Liver (tissue), 9 donors: Measurements from ENCODE around the gene GALR1. TPM values are rescaled to one million over a fixed set of nuclear protein-coding genes. Genes with fewer than 3 reads are reported as not detected.

Experiments
- DNase-seq: peaks from one replicate; pipeline ENCODE4 v3.0.0-alpha.2; 2017; ENCODE audit warnings: low spot score
- H3K27ac ChIP-seq, 2 donors: one replicate each; pipeline ENCODE4 v1.7.0; 2013; ENCODE audit warnings: inconsistent platforms in 2 of 2, low read length in 2 of 2, control low read depth in 1 of 2, low read depth in 1 of 2, mild to moderate bottlenecking in 1 of 2
- H3K27me3 ChIP-seq, 4 donors: one replicate each; pipeline versions ENCODE4 v1.6.1 to v1.7.0; 2013; ENCODE audit warnings: low read length in 3 of 4, inconsistent platforms in 1 of 4, mild to moderate bottlenecking in 1 of 4, moderate library complexity in 1 of 4; ENCODE audit not compliant: control insufficient read depth in 4 of 4, insufficient read depth in 4 of 4
- H3K36me3 ChIP-seq, 4 donors: one replicate each; pipeline versions ENCODE4 v1.6.1 to v1.7.0; 2013; ENCODE audit warnings: low read length in 3 of 4, mild to moderate bottlenecking in 3 of 4, low read depth in 1 of 4, moderate library complexity in 1 of 4; ENCODE audit not compliant: control insufficient read depth in 4 of 4, insufficient read depth in 3 of 4
- H3K4me1 ChIP-seq, 4 donors: one replicate each; pipeline versions ENCODE4 v1.6.1 to v1.7.0; 2013; ENCODE audit warnings: low read length in 3 of 4, mild to moderate bottlenecking in 3 of 4, moderate library complexity in 1 of 4; ENCODE audit not compliant: control insufficient read depth in 4 of 4, insufficient read depth in 4 of 4
- H3K4me3 ChIP-seq, 3 donors: one replicate each; pipeline versions ENCODE4 v1.6.1 to v1.7.0; 2013; ENCODE audit warnings: low read length in 3 of 3, control low read depth in 1 of 3, low read depth in 1 of 3, mild to moderate bottlenecking in 1 of 3
- H3K9ac ChIP-seq, 2 donors: one replicate each; pipeline ENCODE4 v1.7.0; 2013; ENCODE audit warnings: low read length in 2 of 2, mild to moderate bottlenecking in 2 of 2, moderate library complexity in 2 of 2, control low read depth in 1 of 2, low read depth in 1 of 2
- H3K9me3 ChIP-seq, 4 donors: one replicate each; pipeline versions ENCODE4 v1.6.1 to v1.7.0; 2013; ENCODE audit warnings: low read length in 3 of 4; ENCODE audit not compliant: control insufficient read depth in 4 of 4
- EGR1 ChIP-seq, 2 donors: IDR thresholded peaks; 2 replicates each; pipeline ENCODE4 v1.6.1; 2016 to 2018; ENCODE audit warnings: antibody characterized with exemption in 2 of 2, low read depth in 2 of 2
- FOXA1 ChIP-seq: IDR thresholded peaks from 2 replicates; pipeline ENCODE4 v1.6.1; 2016; ENCODE audit warnings: antibody characterized with exemption
- FOXA2 ChIP-seq: IDR thresholded peaks from 2 replicates; pipeline ENCODE4 v1.6.1; 2016; ENCODE audit warnings: antibody characterized with exemption
- HNF4A ChIP-seq, 2 donors: conservative IDR thresholded peaks; 2 replicates each; pipeline ENCODE4 v1.6.1; 2016; ENCODE audit warnings: antibody characterized with exemption in 2 of 2, mild to moderate bottlenecking in 2 of 2
- HNF4G ChIP-seq: IDR thresholded peaks from 2 replicates; pipeline ENCODE4 v1.6.1; 2016; ENCODE audit warnings: antibody characterized with exemption
- JUND ChIP-seq, 2 donors: IDR thresholded peaks; 2 replicates each; pipeline ENCODE4 v1.6.1; 2016; ENCODE audit warnings: antibody characterized with exemption in 2 of 2
- NR2F2 ChIP-seq: IDR thresholded peaks from 2 replicates; pipeline ENCODE4 v1.6.1; 2016; ENCODE audit warnings: antibody characterized with exemption
- RAD21 ChIP-seq, 2 donors: IDR thresholded peaks; 2 replicates each; pipeline ENCODE4 v1.6.1; 2016; ENCODE audit warnings: antibody characterized with exemption in 2 of 2, mild to moderate bottlenecking in 2 of 2
- RXRA ChIP-seq, 2 donors: IDR thresholded peaks; 2 replicates each; pipeline ENCODE4 v1.6.1; 2017 to 2018; ENCODE audit warnings: antibody characterized with exemption in 2 of 2, mild to moderate bottlenecking in 1 of 2
- SP1 ChIP-seq: IDR thresholded peaks from 2 replicates; pipeline ENCODE4 v1.6.1; 2018; ENCODE audit warnings: antibody characterized with exemption, mild to moderate bottlenecking
- TAF1 ChIP-seq: conservative IDR thresholded peaks from 2 replicates; pipeline ENCODE4 v1.6.1; 2016; ENCODE audit warnings: antibody characterized with exemption, mild to moderate bottlenecking
- YY1 ChIP-seq: IDR thresholded peaks from 2 replicates; pipeline ENCODE4 v1.6.1; 2016; ENCODE audit warnings: antibody characterized with exemption, mild to moderate bottlenecking
- WGBS: extraction: QIAGEN DNeasy Blood & Tissue Kit; methylation state at CpG from one replicate; pipeline ENCODE4 v1.1.7; 2013; 5-methylcytosine and 5-hydroxymethylcytosine counted together
- polyA plus RNA-seq, 2 donors: library from polyadenylated mRNA; stranded (reverse) in 1 of 2; unstranded in 1 of 2; fragments of 200-250 nt in 1 of 2; fragments of >200 nt in 1 of 2; fragmentation: Nextera tagmentation in 1 of 2; extraction: Ambion mirVana in 1 of 2; gene quantifications; one replicate each; pipeline versions ENCODE4 v1.2.1 to v1.2.3, GENCODE V29; 2013 to 2015
- total RNA-seq, 2 donors: library from RNA; depleted of rRNA; stranded (reverse); fragments of >200 nt; gene quantifications; one replicate each; pipeline ENCODE4 v1.2.3, GENCODE V29; 2014
- TF ChIP-seq, protein P1 (sequence below): IDR thresholded peaks from 2 replicates; pipeline ENCODE4 v1.6.1; 2016; ENCODE audit warnings: antibody characterized with exemption
- TF ChIP-seq, protein P2 (sequence below): IDR thresholded peaks from 2 replicates; pipeline ENCODE4 v1.6.1; 2016; ENCODE audit warnings: antibody characterized with exemption
- TF ChIP-seq, protein P3 (sequence below): IDR thresholded peaks from 2 replicates; pipeline ENCODE4 v1.6.1; 2016; ENCODE audit warnings: antibody characterized with exemption
- donor health status: healthy.
- donor health status: healthy.
- donor health status: healthy.
- donor health status: healthy.
- donor health status: healthy.

Gene GALR1
- total and polyA plus RNA-seq, 4 donors, result not detected

DNA sequence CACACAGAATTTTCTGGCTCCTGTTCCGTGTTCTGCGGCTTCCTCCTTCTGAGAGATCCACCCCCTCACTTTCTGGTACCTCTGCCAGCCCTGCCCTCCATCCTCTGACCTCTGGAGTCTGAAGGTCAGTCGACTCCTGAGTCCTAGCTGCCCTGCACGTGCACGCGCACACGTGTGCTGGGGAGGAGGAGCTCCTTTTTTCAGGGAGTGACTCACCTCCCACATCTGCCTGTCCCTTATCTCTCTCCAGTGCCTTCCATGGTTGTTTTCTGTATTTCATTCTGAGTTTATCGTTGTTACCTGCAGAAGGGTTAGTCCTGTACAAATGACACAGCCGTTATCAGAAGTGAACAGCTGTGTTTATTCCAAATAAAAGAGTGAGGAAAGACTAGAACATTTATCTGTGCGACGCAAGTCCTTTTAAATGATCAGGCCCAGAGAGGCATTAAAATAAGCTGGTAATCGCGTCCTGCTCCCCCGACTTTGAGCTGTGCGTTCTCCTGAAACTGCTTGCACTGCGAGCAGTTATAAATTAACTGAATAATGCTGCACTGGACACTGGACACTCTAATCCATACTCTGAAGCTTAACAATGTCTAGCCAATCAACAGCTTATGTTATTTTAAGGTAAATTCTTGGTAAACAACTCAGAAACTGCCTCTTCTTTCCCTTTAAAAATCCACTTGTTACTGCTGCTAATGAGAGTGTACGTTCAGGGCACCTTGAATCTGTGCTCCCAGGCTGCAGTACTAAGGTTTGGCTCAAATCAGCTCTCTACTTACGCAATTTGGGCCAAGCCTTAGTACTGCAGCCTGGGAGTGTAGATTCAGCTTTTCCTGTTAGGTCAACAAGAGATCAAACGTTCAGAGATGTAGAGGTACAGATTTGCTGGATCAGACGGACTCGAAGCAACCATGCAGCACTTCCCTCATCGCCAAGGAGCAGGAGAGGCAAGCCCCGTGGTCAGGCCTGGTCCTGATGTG lies 72.5 kb downstream of the GALR1 start:
- Histone ChIP-seq H3K4me1 (peaks cover 0 to 14% (median 9%) of the 10 kb centered on the region in 4 donors), H3K9ac (no peak overlapping the region), H3K36me3 (no peaks in the 10 kb centered on the region), H3K9me3 (no peaks in the 10 kb centered on the region), H3K4me3 (no peak overlapping the region), H3K27me3 (no peaks in the 10 kb centered on the region), H3K27ac (peak overlapping the region; percentile 14 to 69)
- DNase-seq, result no peak
- TF ChIP-seq SP1, result peak; percentile 12
- TF ChIP-seq EGR1 (IDR thresholded peaks at IDR 0.05; ENCODE audit: low read depth in 2 of 2), result peak; percentile 30 to 63
- no peak for TF ChIP-seq TAF1
- peak; percentile 54 for TF ChIP-seq YY1
- TF ChIP-seq, protein P1, sequence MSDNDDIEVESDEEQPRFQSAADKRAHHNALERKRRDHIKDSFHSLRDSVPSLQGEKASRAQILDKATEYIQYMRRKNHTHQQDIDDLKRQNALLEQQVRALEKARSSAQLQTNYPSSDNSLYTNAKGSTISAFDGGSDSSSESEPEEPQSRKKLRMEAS, result no peak
- peak; percentile 75 for TF ChIP-seq FOXA1
- peak; percentile 77 to 80 for TF ChIP-seq HNF4A (conservative IDR thresholded peaks at IDR 0.05)
- TF ChIP-seq RAD21 (IDR thresholded peaks at IDR 0.05), result no peak
- TF ChIP-seq JUND (IDR thresholded peaks at IDR 0.05), result peak; percentile 78 to 92
- TF ChIP-seq, protein P2, sequence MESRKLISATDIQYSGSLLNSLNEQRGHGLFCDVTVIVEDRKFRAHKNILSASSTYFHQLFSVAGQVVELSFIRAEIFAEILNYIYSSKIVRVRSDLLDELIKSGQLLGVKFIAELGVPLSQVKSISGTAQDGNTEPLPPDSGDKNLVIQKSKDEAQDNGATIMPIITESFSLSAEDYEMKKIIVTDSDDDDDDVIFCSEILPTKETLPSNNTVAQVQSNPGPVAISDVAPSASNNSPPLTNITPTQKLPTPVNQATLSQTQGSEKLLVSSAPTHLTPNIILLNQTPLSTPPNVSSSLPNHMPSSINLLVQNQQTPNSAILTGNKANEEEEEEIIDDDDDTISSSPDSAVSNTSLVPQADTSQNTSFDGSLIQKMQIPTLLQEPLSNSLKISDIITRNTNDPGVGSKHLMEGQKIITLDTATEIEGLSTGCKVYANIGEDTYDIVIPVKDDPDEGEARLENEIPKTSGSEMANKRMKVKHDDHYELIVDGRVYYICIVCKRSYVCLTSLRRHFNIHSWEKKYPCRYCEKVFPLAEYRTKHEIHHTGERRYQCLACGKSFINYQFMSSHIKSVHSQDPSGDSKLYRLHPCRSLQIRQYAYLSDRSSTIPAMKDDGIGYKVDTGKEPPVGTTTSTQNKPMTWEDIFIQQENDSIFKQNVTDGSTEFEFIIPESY, result no peak
- TF ChIP-seq, protein P3, sequence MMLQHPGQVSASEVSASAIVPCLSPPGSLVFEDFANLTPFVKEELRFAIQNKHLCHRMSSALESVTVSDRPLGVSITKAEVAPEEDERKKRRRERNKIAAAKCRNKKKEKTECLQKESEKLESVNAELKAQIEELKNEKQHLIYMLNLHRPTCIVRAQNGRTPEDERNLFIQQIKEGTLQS, result peak; percentile 38
- peak; percentile 43 for TF ChIP-seq HNF4G
- TF ChIP-seq RXRA (IDR thresholded peaks at IDR 0.05), result peak; percentile 54 to 59
- peak; percentile 46 for TF ChIP-seq NR2F2
- TF ChIP-seq FOXA2, result peak; percentile 34
- WGBS, result 40% methylated on average over 23 of the region's 23 CpGs

DNA sequence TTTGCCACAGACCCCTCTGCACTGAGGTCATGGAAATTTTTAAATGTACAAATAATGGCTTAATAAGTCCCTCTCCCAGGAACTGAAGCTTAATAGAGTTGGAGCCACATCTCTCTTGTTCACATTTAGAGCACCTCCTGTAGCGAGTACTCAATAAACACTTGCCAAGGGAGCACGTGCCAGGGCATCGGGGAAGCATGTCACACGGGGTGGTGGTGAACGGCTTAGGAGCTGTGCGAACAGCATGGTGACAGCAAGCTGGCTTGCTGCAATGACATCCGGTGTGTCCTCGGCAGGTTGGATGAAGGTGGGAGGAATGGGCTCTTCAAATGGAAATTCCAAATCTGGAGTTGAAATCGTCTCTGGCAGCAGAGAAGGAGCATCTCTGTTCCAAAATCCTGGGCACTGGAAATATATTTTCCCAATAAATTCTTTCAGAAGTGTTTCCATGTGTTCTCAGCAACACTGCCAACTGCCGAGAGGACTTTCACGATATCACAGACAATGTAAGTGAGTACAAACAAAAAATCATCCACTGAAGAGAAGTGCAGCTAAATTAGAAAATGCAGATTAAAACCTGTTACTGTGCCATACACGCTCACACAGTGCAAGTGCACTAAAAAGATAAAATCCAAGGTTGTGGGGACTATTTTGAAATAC lies 74.1 kb downstream of the GALR1 start:
- no peaks in the 10 kb centered on the region for H3K9me3 ChIP-seq
- peaks cover 0 to 14% (median 9%) of the 10 kb centered on the region in 4 donors for H3K4me1 ChIP-seq
- H3K27ac ChIP-seq, result no peak overlapping the region
- H3K9ac ChIP-seq, result no peak overlapping the region
- H3K4me3 ChIP-seq, result no peak overlapping the region
- H3K36me3 ChIP-seq, result no peaks in the 10 kb centered on the region
- H3K27me3 ChIP-seq, result no peaks in the 10 kb centered on the region
- TF ChIP-seq FOXA1 (no peak), TAF1 (no peak), EGR1 (IDR thresholded peaks at IDR 0.05; ENCODE audit: low read depth in 2 of 2) (no peak), JUND (IDR thresholded peaks at IDR 0.05) (no peak), HNF4G (no peak), RXRA (IDR thresholded peaks at IDR 0.05) (no peak), YY1 (no peak), RAD21 (IDR thresholded peaks at IDR 0.05) (no peak)
- TF ChIP-seq, protein P2, result no peak
- TF ChIP-seq, protein P3, result no peak
- TF ChIP-seq, protein P1, result no peak
- 88% methylated on average over 12 of the region's 12 CpGs for WGBS
- DNase-seq, result no peak

Other genes starting within 250 kb of the GALR1 start
- 10 to 100 TPM; 21.3 to 23.3 TPM for gene MBP, start 117.1 kb upstream of the GALR1 start, total RNA-seq
- gene MBP, start 117.1 kb upstream of the GALR1 start, polyA plus RNA-seq, result 10 to 100 TPM in 1 of 2 donors, 1 to 10 TPM in 1; 9.7 to 14.1 TPM